SK-N-SH (cell line): ENCODE data around the gene ADORA2A. TPM values are rescaled to one million over a fixed set of nuclear protein-coding genes. Genes with fewer than 3 reads are reported as not detected.

ENCODE experiments used
- CTCF ChIA-PET: fragments of 300-600, 350-600 bp; formaldehyde crosslinking; extraction: SDS; loops from one replicate; lab custom pipeline; 2021; lab: Yijun Ruan, JAX
- POLR2A ChIA-PET: fragments of 350-600 bp; sonication (Branson Sonifier 250); formaldehyde crosslinking; extraction: SDS; loops from one replicate; lab custom pipeline; 2020; ENCODE audit warnings: antibody characterized with exemption, inconsistent platforms; lab: Yijun Ruan, JAX
- DNase-seq: peaks from one replicate; pipeline ENCODE4 v3.0.0; 2012
- H2AFZ ChIP-seq: fragments of 200-600 bp; sonication (generic); 2 replicates; pipeline ENCODE4 v1.8.1; 2016; ENCODE audit warnings: antibody characterized with exemption, mild to moderate bottlenecking, low read depth
- H3F3A ChIP-seq: fragments of 200-600 bp; sonication (generic); replicated peaks from 2 replicates; pipeline ENCODE3; 2016; ENCODE audit warnings: antibody characterized with exemption, mild to moderate bottlenecking; ENCODE audit not compliant: insufficient read depth
- H3K27ac ChIP-seq, 2 experiments: fragments of 200-500 bp in 1 of 2; fragments of 200-600 bp in 1 of 2; sonication (Bioruptor generic) in 1 of 2; sonication (generic), shearing (Covaris generic) in 1 of 2; 2 replicates each; pipeline versions ENCODE4 v1.5.1 to v1.6.1; 2014 to 2016; ENCODE audit warnings: low read depth in 2 of 2, inconsistent platforms in 1 of 2, low read length in 1 of 2, mild to moderate bottlenecking in 1 of 2, mixed read lengths in 1 of 2
- H3K27me3 ChIP-seq: fragments of 200-600 bp; sonication (generic), shearing (Covaris generic); 2 replicates; pipeline ENCODE4 v1.6.1; 2016; ENCODE audit warnings: mixed run types; ENCODE audit not compliant: insufficient read depth
- H3K36me3 ChIP-seq, 2 experiments: fragments of 200-500 bp in 1 of 2; fragments of 200-600 bp in 1 of 2; sonication (Bioruptor generic) in 1 of 2; sonication (generic) in 1 of 2; replicated peaks in 1 of 2; 2 replicates each; pipeline versions ENCODE3 to v1.5.1; 2014 to 2016; ENCODE audit warnings: low read length in 1 of 2, mild to moderate bottlenecking in 1 of 2; ENCODE audit not compliant: insufficient read depth in 2 of 2, control insufficient read depth in 1 of 2
- H3K4me1 ChIP-seq, 2 experiments: fragments of 200-500 bp in 1 of 2; fragments of 200-600 bp in 1 of 2; sonication (Bioruptor generic) in 1 of 2; sonication (generic), shearing (Covaris generic) in 1 of 2; 2 replicates each; pipeline versions ENCODE4 v1.5.1 to v1.6.1; 2014 to 2016; ENCODE audit warnings: low read depth in 1 of 2, low read length in 1 of 2, mixed run types in 1 of 2; ENCODE audit not compliant: insufficient read depth in 2 of 2, control insufficient read depth in 1 of 2
- H3K4me2 ChIP-seq: fragments of 200-600 bp; sonication (generic), shearing (Covaris generic); 2 replicates; pipeline ENCODE4 v1.6.1; 2017; ENCODE audit warnings: mixed run types
- H3K4me3 ChIP-seq, 2 experiments: fragments of 200-500 bp in 1 of 2; fragments of 200-600 bp in 1 of 2; sonication (Bioruptor generic) in 1 of 2; sonication (generic), shearing (Covaris generic) in 1 of 2; 2 replicates each; pipeline versions ENCODE4 v1.5.1 to v1.8.1; 2014 to 2016; ENCODE audit warnings: low read depth in 2 of 2, inconsistent platforms in 1 of 2, low read length in 1 of 2, mild to moderate bottlenecking in 1 of 2, mixed read lengths in 1 of 2, moderate library complexity in 1 of 2
- H3K79me2 ChIP-seq: fragments of 200-600 bp; sonication (generic); 2 replicates; pipeline ENCODE4 v1.8.1; 2017; ENCODE audit warnings: mild to moderate bottlenecking; ENCODE audit not compliant: insufficient read depth
- H3K9ac ChIP-seq: fragments of 200-600 bp; sonication (generic); 2 replicates; pipeline ENCODE4 v1.6.1; 2017; ENCODE audit warnings: mixed run types
- H3K9me2 ChIP-seq: fragments of 200-600 bp; sonication (generic); 2 replicates; pipeline ENCODE4 v1.6.1; 2017; ENCODE audit warnings: mixed run types
- H3K9me3 ChIP-seq: fragments of 200-600 bp; sonication (generic); 2 replicates; pipeline ENCODE4 v1.6.1; 2017; ENCODE audit warnings: mixed run types, mild to moderate bottlenecking, moderate library complexity
- H4K20me1 ChIP-seq: fragments of 200-600 bp; sonication (generic); 2 replicates; pipeline ENCODE4 v1.6.1; 2017; ENCODE audit warnings: mild to moderate bottlenecking, mixed run types; ENCODE audit not compliant: insufficient read depth
- ELF1 ChIP-seq: IDR thresholded peaks from 2 replicates; pipeline ENCODE4 v1.4.0; 2012
- FOSL2 ChIP-seq: IDR thresholded peaks from 2 replicates; pipeline ENCODE4 v1.4.0; 2012; ENCODE audit warnings: low read depth, mild to moderate bottlenecking, moderate library complexity, borderline replicate concordance
- FOXJ3 ChIP-seq: sonication (generic); formaldehyde crosslinking; IDR thresholded peaks from 2 replicates; pipeline ENCODE4 v1.5.1; 2020; ENCODE audit warnings: mild to moderate bottlenecking, missing genetic modification reagents
- FOXM1 ChIP-seq: IDR thresholded peaks from 2 replicates; pipeline ENCODE4 v1.4.0; 2012; ENCODE audit warnings: low read depth, mild to moderate bottlenecking
- GABPA ChIP-seq: IDR thresholded peaks from 2 replicates; pipeline ENCODE4 v1.4.0; 2012; ENCODE audit warnings: low read depth, mild to moderate bottlenecking
- MEF2A ChIP-seq: IDR thresholded peaks from 2 replicates; pipeline ENCODE4 v1.4.0; 2012; ENCODE audit warnings: low read depth, borderline replicate concordance
- MXI1 ChIP-seq: IDR thresholded peaks from 2 replicates; pipeline ENCODE4 v1.6.1; 2012; ENCODE audit warnings: mild to moderate bottlenecking, low read depth, low read length, improper control_type of control experiment
- NFIC ChIP-seq: IDR thresholded peaks from 2 replicates; pipeline ENCODE4 v1.4.0; 2012; ENCODE audit warnings: borderline replicate concordance
- NRF1 ChIP-seq: IDR thresholded peaks from 2 replicates; pipeline ENCODE4 v1.6.1; 2012; ENCODE audit warnings: low read depth, mild to moderate bottlenecking, low read length
- RAD21 ChIP-seq: IDR thresholded peaks from 2 replicates; pipeline ENCODE4 v1.6.1; 2012; ENCODE audit warnings: mild to moderate bottlenecking, low read length
- RCOR1 ChIP-seq: fragments of 150-350 bp; IDR thresholded peaks from 2 replicates; pipeline ENCODE4 v1.6.1; 2017; ENCODE audit warnings: antibody characterized with exemption, low read length
- REST ChIP-seq: IDR thresholded peaks from 2 replicates; pipeline ENCODE4 v1.6.1; 2012; ENCODE audit warnings: mild to moderate bottlenecking, low read depth, low read length, moderate library complexity
- RXRA ChIP-seq: IDR thresholded peaks from 2 replicates; pipeline ENCODE4 v1.4.0; 2012; ENCODE audit warnings: low read depth, mild to moderate bottlenecking, borderline replicate concordance
- TCF12 ChIP-seq: IDR thresholded peaks from 2 replicates; pipeline ENCODE4 v1.4.0; 2012
- TEAD4 ChIP-seq: IDR thresholded peaks from 2 replicates; pipeline ENCODE4 v1.4.0; 2012; ENCODE audit warnings: mild to moderate bottlenecking, borderline replicate concordance; ENCODE audit not compliant: insufficient read depth
- YY1 ChIP-seq: IDR thresholded peaks from 2 replicates; pipeline ENCODE4 v1.4.0; 2012; ENCODE audit warnings: low read depth, mild to moderate bottlenecking
- WGBS: methylation state at CpG from one replicate; pipeline ENCODE4 v1.1.6; 2017; ENCODE audit warnings: low lambda C conversion rate; 5-methylcytosine and 5-hydroxymethylcytosine counted together
- polyA plus RNA-seq, 3 experiments: library from polyadenylated mRNA; depleted of rRNA; stranded (reverse); fragments of >200 nt; gene quantifications; 2 replicates each; pipeline ENCODE4 v1.2.3, GENCODE V29; 2012
- TF ChIP-seq, protein P1 (sequence below): fragments of 150-350 bp; IDR thresholded peaks from 2 replicates; pipeline ENCODE4 v1.6.1; 2016; ENCODE audit warnings: mild to moderate bottlenecking, low read depth, low read length
- TF ChIP-seq, protein P2 (sequence below): IDR thresholded peaks from 2 replicates; pipeline ENCODE4 v1.4.0; 2012; ENCODE audit warnings: low read depth, borderline replicate concordance
- TF ChIP-seq, protein P3 (sequence below): IDR thresholded peaks from 2 replicates; pipeline ENCODE4; 2012

ADORA2A gene
- polyA plus RNA-seq, 1 of the 3 experiments (the other 2 are of a cell fraction): 9.3 TPM

DNA sequence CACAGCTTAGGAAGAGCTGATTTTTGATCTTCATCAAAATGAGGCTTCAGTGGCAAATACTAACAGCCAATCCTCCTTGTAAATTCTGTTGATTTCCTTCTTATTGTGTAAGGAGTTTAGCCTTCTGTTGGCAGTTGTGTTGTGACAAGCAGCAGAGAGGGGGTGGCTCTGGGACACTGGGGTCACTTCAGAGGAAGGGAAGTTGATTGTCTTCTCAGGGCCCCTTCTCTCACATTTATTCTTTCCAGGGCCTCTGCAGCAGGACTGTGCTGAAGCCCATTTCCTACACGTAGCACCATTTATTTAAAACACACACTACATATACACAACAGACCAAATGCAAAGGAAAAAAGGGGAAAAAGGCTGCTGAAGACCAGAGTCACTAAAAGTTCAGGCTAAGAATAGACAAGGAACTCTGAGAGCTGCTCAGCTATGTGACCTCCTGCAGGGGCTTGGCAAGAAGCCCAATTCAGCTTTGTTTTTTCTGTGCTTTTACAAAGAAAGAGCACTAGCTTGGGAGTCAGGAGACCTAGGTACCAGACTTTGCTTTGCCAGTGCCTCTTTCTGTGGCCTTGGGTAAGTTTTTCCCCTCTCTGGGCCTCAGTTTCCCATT is 39.4 kb downstream of the ADORA2A start:
- CTCF ChIA-PET: interaction anchor here (0.9 kb wide), 1 partner anchor 37 kb away, joined by 3 read pairs; no protein-coding TSS in a partner anchor
- Histone ChIP-seq H4K20me1 (no peaks in the 10 kb centered on the region), H3K9me2 (no peaks in the 10 kb centered on the region), H3F3A (peaks cover 14% of the 10 kb centered on the region), H3K4me2 (peak overlapping the region; percentile 71), H3K27me3 (no peaks in the 10 kb centered on the region), H3K27ac (peak overlapping the region; percentile 57 to 89), H3K9ac (peak overlapping the region; percentile 45; the same call in 1 of the 2 replicates), H3K4me1 (peaks cover 0 to 17% of the 10 kb centered on the region in 2 experiments; a peak in 3 of 4 replicates), H3K36me3 (no peaks in the 10 kb centered on the region), H2AFZ (peak overlapping the region; percentile 79), H3K4me3 (peak overlapping the region in 1 of 2 experiments; percentile 34; a peak in 1 of 4 replicates), H3K79me2 (no peaks in the 10 kb centered on the region), H3K9me3 (no peaks in the 10 kb centered on the region)
- no peak for DNase-seq
- WGBS: 7% methylated on average over 1 of the region's 1 CpG
- TF ChIP-seq MXI1: no peak
- no peak for TF ChIP-seq FOSL2
- no peak for TF ChIP-seq FOXM1
- TF ChIP-seq ELF1: no peak
- no peak for TF ChIP-seq RCOR1
- no peak for TF ChIP-seq RAD21
- no peak for TF ChIP-seq TEAD4
- TF ChIP-seq, protein P1, sequence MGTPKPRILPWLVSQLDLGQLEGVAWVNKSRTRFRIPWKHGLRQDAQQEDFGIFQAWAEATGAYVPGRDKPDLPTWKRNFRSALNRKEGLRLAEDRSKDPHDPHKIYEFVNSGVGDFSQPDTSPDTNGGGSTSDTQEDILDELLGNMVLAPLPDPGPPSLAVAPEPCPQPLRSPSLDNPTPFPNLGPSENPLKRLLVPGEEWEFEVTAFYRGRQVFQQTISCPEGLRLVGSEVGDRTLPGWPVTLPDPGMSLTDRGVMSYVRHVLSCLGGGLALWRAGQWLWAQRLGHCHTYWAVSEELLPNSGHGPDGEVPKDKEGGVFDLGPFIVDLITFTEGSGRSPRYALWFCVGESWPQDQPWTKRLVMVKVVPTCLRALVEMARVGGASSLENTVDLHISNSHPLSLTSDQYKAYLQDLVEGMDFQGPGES: no peak
- TF ChIP-seq, protein P2, sequence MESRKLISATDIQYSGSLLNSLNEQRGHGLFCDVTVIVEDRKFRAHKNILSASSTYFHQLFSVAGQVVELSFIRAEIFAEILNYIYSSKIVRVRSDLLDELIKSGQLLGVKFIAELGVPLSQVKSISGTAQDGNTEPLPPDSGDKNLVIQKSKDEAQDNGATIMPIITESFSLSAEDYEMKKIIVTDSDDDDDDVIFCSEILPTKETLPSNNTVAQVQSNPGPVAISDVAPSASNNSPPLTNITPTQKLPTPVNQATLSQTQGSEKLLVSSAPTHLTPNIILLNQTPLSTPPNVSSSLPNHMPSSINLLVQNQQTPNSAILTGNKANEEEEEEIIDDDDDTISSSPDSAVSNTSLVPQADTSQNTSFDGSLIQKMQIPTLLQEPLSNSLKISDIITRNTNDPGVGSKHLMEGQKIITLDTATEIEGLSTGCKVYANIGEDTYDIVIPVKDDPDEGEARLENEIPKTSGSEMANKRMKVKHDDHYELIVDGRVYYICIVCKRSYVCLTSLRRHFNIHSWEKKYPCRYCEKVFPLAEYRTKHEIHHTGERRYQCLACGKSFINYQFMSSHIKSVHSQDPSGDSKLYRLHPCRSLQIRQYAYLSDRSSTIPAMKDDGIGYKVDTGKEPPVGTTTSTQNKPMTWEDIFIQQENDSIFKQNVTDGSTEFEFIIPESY: no peak
- TF ChIP-seq, protein P3, sequence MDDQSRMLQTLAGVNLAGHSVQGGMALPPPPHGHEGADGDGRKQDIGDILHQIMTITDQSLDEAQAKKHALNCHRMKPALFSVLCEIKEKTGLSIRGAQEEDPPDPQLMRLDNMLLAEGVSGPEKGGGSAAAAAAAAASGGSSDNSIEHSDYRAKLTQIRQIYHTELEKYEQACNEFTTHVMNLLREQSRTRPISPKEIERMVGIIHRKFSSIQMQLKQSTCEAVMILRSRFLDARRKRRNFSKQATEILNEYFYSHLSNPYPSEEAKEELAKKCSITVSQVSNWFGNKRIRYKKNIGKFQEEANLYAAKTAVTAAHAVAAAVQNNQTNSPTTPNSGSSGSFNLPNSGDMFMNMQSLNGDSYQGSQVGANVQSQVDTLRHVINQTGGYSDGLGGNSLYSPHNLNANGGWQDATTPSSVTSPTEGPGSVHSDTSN: no peak
- TF ChIP-seq NRF1: no peak
- TF ChIP-seq GABPA: no peak
- 0 out of 2 replicates have a peak, but pooled peaks have one; percentile 34 for TF ChIP-seq TCF12
- peak; percentile 85 for TF ChIP-seq NFIC
- no peak for TF ChIP-seq REST
- peak; percentile 91 for TF ChIP-seq RXRA
- TF ChIP-seq YY1: no peak
- peak; percentile 93 for TF ChIP-seq MEF2A
- no peak for TF ChIP-seq FOXJ3 (CRISPR knock-in tag)
- POLR2A ChIA-PET: no interaction called here
